ENCODE measurements around the gene ABCA9. TPM values are rescaled to one million over a fixed set of nuclear protein-coding genes. Genes with fewer than 3 reads are reported as not detected.
A peak's percentile ranks its signal among the peaks of the same experiment; 100 is the strongest.

The ABCA9 gene
- total and polyA plus RNA-seq, 9 of the 15 experiments (the other 6 are each of a cell fraction or from before 2014, with no cell fraction given) = 0.04 TPM; not detected in 8

DNA sequence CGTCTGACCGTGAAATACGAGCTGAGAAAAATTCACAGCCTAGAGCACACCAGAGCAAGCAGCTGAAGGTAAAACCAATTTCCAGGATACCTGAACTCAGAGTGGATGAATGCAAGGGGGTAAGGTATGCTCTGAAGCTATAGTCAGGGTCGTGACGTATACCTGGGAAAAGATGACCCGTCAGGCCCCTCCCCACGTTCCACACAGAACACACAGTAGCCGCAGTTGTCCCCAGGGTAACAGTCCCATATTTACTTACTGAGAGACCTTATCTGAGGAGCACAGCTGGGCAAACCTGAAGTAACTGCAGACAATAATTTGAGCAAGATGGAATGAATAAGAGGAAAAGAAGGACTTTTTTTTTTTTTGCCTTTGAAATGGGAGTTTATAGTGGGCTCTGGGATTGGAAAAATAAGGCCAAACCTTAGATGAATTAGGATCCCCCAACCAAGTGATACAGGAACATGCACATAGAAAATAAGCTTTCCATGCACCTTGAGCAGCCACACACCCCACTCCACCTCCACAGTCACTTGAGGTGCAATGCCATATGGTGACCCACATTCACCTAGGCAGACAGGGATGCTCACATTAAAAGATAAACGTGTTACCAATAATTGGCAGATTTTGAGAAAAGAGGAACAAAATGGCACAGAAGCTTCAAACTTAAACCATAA is 43.0 kb upstream of the ABCA9 start (continued):
- TF ChIP-seq, protein P1, sequence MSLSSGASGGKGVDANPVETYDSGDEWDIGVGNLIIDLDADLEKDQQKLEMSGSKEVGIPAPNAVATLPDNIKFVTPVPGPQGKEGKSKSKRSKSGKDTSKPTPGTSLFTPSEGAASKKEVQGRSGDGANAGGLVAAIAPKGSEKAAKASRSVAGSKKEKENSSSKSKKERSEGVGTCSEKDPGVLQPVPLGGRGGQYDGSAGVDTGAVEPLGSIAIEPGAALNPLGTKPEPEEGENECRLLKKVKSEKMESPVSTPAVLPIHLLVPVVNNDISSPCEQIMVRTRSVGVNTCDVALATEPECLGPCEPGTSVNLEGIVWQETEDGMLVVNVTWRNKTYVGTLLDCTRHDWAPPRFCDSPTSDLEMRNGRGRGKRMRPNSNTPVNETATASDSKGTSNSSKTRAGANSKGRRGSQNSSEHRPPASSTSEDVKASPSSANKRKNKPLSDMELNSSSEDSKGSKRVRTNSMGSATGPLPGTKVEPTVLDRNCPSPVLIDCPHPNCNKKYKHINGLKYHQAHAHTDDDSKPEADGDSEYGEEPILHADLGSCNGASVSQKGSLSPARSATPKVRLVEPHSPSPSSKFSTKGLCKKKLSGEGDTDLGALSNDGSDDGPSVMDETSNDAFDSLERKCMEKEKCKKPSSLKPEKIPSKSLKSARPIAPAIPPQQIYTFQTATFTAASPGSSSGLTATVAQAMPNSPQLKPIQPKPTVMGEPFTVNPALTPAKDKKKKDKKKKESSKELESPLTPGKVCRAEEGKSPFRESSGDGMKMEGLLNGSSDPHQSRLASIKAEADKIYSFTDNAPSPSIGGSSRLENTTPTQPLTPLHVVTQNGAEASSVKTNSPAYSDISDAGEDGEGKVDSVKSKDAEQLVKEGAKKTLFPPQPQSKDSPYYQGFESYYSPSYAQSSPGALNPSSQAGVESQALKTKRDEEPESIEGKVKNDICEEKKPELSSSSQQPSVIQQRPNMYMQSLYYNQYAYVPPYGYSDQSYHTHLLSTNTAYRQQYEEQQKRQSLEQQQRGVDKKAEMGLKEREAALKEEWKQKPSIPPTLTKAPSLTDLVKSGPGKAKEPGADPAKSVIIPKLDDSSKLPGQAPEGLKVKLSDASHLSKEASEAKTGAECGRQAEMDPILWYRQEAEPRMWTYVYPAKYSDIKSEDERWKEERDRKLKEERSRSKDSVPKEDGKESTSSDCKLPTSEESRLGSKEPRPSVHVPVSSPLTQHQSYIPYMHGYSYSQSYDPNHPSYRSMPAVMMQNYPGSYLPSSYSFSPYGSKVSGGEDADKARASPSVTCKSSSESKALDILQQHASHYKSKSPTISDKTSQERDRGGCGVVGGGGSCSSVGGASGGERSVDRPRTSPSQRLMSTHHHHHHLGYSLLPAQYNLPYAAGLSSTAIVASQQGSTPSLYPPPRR (CRISPR knock-in tag; IDR thresholded peaks at IDR 0.05; ENCODE audit: borderline replicate concordance) = no peak
- TF ChIP-seq, protein P2, sequence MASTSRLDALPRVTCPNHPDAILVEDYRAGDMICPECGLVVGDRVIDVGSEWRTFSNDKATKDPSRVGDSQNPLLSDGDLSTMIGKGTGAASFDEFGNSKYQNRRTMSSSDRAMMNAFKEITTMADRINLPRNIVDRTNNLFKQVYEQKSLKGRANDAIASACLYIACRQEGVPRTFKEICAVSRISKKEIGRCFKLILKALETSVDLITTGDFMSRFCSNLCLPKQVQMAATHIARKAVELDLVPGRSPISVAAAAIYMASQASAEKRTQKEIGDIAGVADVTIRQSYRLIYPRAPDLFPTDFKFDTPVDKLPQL (IDR thresholded peaks at IDR 0.05; ENCODE audit: extremely low read depth, insufficient read length) = no peak
- TF ChIP-seq XRCC4 (IDR thresholded peaks at IDR 0.05; ENCODE audit: extremely low read depth, insufficient read depth, insufficient read length) (no peak), HNRNPLL (IDR thresholded peaks at IDR 0.05; ENCODE audit: low read depth, low read length, poor library complexity, severe bottlenecking) (no peak), SOX6 (IDR thresholded peaks at IDR 0.05) (peak; percentile 84), PTTG1 (tag; IDR thresholded peaks at IDR 0.05; ENCODE audit: low read depth) (no peak), TOE1 (IDR thresholded peaks at IDR 0.05; ENCODE audit: borderline replicate concordance) (no peak), TOE1 (CRISPR knock-in tag; IDR thresholded peaks at IDR 0.05; ENCODE audit: borderline replicate concordance, low read depth) (no peak), FOXJ3 (CRISPR knock-in tag; IDR thresholded peaks at IDR 0.05) (peak; percentile 98), POLR2B (IDR thresholded peaks at IDR 0.05; ENCODE audit: low read depth, partially characterized antibody) (no peak), ZBTB1 (CRISPR knock-in tag; IDR thresholded peaks at IDR 0.05; ENCODE audit: borderline replicate concordance, low read depth) (no peak), NCOR1 (IDR thresholded peaks at IDR 0.05) (peak; percentile 82), ZNF253 (CRISPR knock-in tag; conservative IDR thresholded peaks at IDR 0.05) (no peak), GTF2F1 (IDR thresholded peaks at IDR 0.05; ENCODE audit: low read depth, low read length) (no peak)
- TF ChIP-seq, protein P3, sequence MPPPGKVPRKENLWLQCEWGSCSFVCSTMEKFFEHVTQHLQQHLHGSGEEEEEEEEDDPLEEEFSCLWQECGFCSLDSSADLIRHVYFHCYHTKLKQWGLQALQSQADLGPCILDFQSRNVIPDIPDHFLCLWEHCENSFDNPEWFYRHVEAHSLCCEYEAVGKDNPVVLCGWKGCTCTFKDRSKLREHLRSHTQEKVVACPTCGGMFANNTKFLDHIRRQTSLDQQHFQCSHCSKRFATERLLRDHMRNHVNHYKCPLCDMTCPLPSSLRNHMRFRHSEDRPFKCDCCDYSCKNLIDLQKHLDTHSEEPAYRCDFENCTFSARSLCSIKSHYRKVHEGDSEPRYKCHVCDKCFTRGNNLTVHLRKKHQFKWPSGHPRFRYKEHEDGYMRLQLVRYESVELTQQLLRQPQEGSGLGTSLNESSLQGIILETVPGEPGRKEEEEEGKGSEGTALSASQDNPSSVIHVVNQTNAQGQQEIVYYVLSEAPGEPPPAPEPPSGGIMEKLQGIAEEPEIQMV (tag; conservative IDR thresholded peaks at IDR 0.05; ENCODE audit: low read depth) = no peak
- TF ChIP-seq, protein P4, sequence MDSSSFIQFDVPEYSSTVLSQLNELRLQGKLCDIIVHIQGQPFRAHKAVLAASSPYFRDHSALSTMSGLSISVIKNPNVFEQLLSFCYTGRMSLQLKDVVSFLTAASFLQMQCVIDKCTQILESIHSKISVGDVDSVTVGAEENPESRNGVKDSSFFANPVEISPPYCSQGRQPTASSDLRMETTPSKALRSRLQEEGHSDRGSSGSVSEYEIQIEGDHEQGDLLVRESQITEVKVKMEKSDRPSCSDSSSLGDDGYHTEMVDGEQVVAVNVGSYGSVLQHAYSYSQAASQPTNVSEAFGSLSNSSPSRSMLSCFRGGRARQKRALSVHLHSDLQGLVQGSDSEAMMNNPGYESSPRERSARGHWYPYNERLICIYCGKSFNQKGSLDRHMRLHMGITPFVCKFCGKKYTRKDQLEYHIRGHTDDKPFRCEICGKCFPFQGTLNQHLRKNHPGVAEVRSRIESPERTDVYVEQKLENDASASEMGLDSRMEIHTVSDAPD (CRISPR knock-in tag; IDR thresholded peaks at IDR 0.05) = no peak
- TF ChIP-seq, protein P5, sequence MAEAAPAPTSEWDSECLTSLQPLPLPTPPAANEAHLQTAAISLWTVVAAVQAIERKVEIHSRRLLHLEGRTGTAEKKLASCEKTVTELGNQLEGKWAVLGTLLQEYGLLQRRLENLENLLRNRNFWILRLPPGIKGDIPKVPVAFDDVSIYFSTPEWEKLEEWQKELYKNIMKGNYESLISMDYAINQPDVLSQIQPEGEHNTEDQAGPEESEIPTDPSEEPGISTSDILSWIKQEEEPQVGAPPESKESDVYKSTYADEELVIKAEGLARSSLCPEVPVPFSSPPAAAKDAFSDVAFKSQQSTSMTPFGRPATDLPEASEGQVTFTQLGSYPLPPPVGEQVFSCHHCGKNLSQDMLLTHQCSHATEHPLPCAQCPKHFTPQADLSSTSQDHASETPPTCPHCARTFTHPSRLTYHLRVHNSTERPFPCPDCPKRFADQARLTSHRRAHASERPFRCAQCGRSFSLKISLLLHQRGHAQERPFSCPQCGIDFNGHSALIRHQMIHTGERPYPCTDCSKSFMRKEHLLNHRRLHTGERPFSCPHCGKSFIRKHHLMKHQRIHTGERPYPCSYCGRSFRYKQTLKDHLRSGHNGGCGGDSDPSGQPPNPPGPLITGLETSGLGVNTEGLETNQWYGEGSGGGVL (CRISPR knock-in tag; IDR thresholded peaks at IDR 0.05) = no peak
